Stimulated activated naive CD8-positive, alpha-beta T cell treated with anti-CD3 and anti-CD28 coated beads, Interleukin-15, Interleukin-2, amounts not matched to agents 100 ng/mL and 50 ng/mL, for 24 hours (primary cell): ENCODE measurements around the gene ELMO3.

ENCODE experiments used
- H3K27ac Mint-ChIP-seq: one replicate; pipeline ENCODE4 v1.8.0; 2021; ENCODE audit warnings: mild to moderate bottlenecking, mixed read lengths
- H3K27me3 Mint-ChIP-seq: one replicate; pipeline ENCODE4 v1.8.0; 2021; ENCODE audit warnings: mixed read lengths
- H3K36me3 Mint-ChIP-seq: one replicate; pipeline ENCODE4 v1.8.0; 2021; ENCODE audit warnings: low read depth, mixed read lengths
- H3K4me1 Mint-ChIP-seq: one replicate; pipeline ENCODE4 v1.8.0; 2021; ENCODE audit warnings: low read depth, mixed read lengths
- H3K4me3 Mint-ChIP-seq: one replicate; pipeline ENCODE4 v1.8.0; 2021; ENCODE audit warnings: mild to moderate bottlenecking, mixed read lengths
- H3K9me3 Mint-ChIP-seq: one replicate; pipeline ENCODE4 v1.8.0; 2021; ENCODE audit warnings: mixed read lengths

ELMO3 gene

GRCh38 chr16:67184453-67184994 is 14.4 kb upstream of the ELMO3 start:
- Mint-ChIP-seq H3K27me3 (peaks cover 12% of the 10 kb centered on the region), H3K9me3 (no peaks in the 10 kb centered on the region), H3K4me3 (peak overlapping the region; percentile 43), H3K4me1 (peaks cover 14% of the 10 kb centered on the region), H3K36me3 (no peaks in the 10 kb centered on the region), H3K27ac (no peak overlapping the region)

GRCh38 chr16:67184995-67185650 is 13.8 kb upstream of the ELMO3 start:
- Mint-ChIP-seq H3K9me3 (no peaks in the 10 kb centered on the region), H3K27ac (no peak overlapping the region), H3K4me3 (peak overlapping the region; percentile 77), H3K27me3 (peaks cover 12% of the 10 kb centered on the region), H3K4me1 (peaks cover 14% of the 10 kb centered on the region), H3K36me3 (no peaks in the 10 kb centered on the region)

GRCh38 chr16:67185651-67186134 is 13.2 kb upstream of the ELMO3 start:
- Mint-ChIP-seq H3K36me3 (no peaks in the 10 kb centered on the region), H3K9me3 (no peaks in the 10 kb centered on the region), H3K4me3 (peak overlapping the region; percentile 77), H3K27me3 (peaks cover 12% of the 10 kb centered on the region), H3K27ac (peak overlapping the region; percentile 8), H3K4me1 (peaks cover 14% of the 10 kb centered on the region)

- Mint-ChIP-seq H3K27me3 (peaks cover 12% of the 10 kb centered on the region), H3K27ac (no peak overlapping the region), H3K36me3 (no peaks in the 10 kb centered on the region), H3K9me3 (no peaks in the 10 kb centered on the region), H3K4me1 (peaks cover 18% of the 10 kb centered on the region), H3K4me3 (no peak overlapping the region)
Observed at GRCh38 chr16:67186550-67186950, 12.4 kb upstream of the ELMO3 start.

GRCh38 chr16:67187175-67187890 is 11.6 kb upstream of the ELMO3 start:
- Mint-ChIP-seq H3K4me3 (no peak overlapping the region), H3K27me3 (peaks cover 12% of the 10 kb centered on the region), H3K36me3 (no peaks in the 10 kb centered on the region), H3K9me3 (no peaks in the 10 kb centered on the region), H3K4me1 (peaks cover 22% of the 10 kb centered on the region), H3K27ac (no peak overlapping the region)

GRCh38 chr16:67188323-67188722 is 10.6 kb upstream of the ELMO3 start:
- peaks cover 8% of the 10 kb centered on the region for H3K36me3 Mint-ChIP-seq
- H3K4me3 Mint-ChIP-seq = no peak overlapping the region
- H3K27ac Mint-ChIP-seq = no peak overlapping the region
- H3K9me3 Mint-ChIP-seq = no peaks in the 10 kb centered on the region
- H3K4me1 Mint-ChIP-seq = peaks cover 29% of the 10 kb centered on the region
- peaks cover 12% of the 10 kb centered on the region for H3K27me3 Mint-ChIP-seq

GRCh38 chr16:67188798-67189197 is 10.1 kb upstream of the ELMO3 start:
- peaks cover 13% of the 10 kb centered on the region for H3K36me3 Mint-ChIP-seq
- H3K9me3 Mint-ChIP-seq = no peaks in the 10 kb centered on the region
- no peak overlapping the region for H3K4me3 Mint-ChIP-seq
- H3K4me1 Mint-ChIP-seq = peaks cover 34% of the 10 kb centered on the region
- peaks cover 12% of the 10 kb centered on the region for H3K27me3 Mint-ChIP-seq
- no peak overlapping the region for H3K27ac Mint-ChIP-seq

GRCh38 chr16:67190041-67190440 is 8.9 kb upstream of the ELMO3 start, which contains the start of gene EXOC3L1:
Gene EXOC3L1, minus strand, starts transcription at chr16:67190136. Its CDS starts 460 bp downstream, at chr16:67189676.
- no peaks in the 10 kb centered on the region for H3K9me3 Mint-ChIP-seq
- H3K36me3 Mint-ChIP-seq = peaks cover 21% of the 10 kb centered on the region
- no peak within 1 kb of the TSS for H3K27ac Mint-ChIP-seq
- peaks cover 40% of the 10 kb centered on the region for H3K4me1 Mint-ChIP-seq
- peaks cover 11% of the 10 kb centered on the region for H3K27me3 Mint-ChIP-seq
- no peak within 1 kb of the TSS for H3K4me3 Mint-ChIP-seq

GRCh38 chr16:67190448-67191399 is 8.2 kb upstream of the ELMO3 start:
- H3K27me3 Mint-ChIP-seq = peaks cover 4% of the 10 kb centered on the region
- H3K27ac Mint-ChIP-seq = peak overlapping the region; percentile 78
- no peaks in the 10 kb centered on the region for H3K9me3 Mint-ChIP-seq
- H3K36me3 Mint-ChIP-seq = peaks cover 27% of the 10 kb centered on the region
- H3K4me3 Mint-ChIP-seq = peak overlapping the region; percentile 93
- H3K4me1 Mint-ChIP-seq = peaks cover 37% of the 10 kb centered on the region

GRCh38 chr16:67191411-67191994 is 7.4 kb upstream of the ELMO3 start:
- Mint-ChIP-seq H3K27ac (peak overlapping the region; percentile 78), H3K4me1 (peaks cover 40% of the 10 kb centered on the region), H3K27me3 (peaks cover 4% of the 10 kb centered on the region), H3K36me3 (peaks cover 34% of the 10 kb centered on the region), H3K4me3 (peak overlapping the region; percentile 93), H3K9me3 (no peaks in the 10 kb centered on the region)

- Mint-ChIP-seq H3K4me1 (peaks cover 41% of the 10 kb centered on the region), H3K36me3 (peaks cover 41% of the 10 kb centered on the region), H3K9me3 (no peaks in the 10 kb centered on the region), H3K4me3 (peak within 1 kb of the TSS; percentile 93), H3K27ac (peak within 1 kb of the TSS; percentile 90), H3K27me3 (no peaks in the 10 kb centered on the region)
Observed at GRCh38 chr16:67191995-67192681, 6.8 kb upstream of the ELMO3 start, which contains the start of gene E2F4. Gene E2F4, plus strand, starts transcription at chr16:67192155. Its CDS starts 73 bp downstream, at chr16:67192228.

GRCh38 chr16:67192781-67193361 is 6.1 kb upstream of the ELMO3 start:
- no peaks in the 10 kb centered on the region for H3K27me3 Mint-ChIP-seq
- peaks cover 41% of the 10 kb centered on the region for H3K4me1 Mint-ChIP-seq
- no peaks in the 10 kb centered on the region for H3K9me3 Mint-ChIP-seq
- peaks cover 46% of the 10 kb centered on the region for H3K36me3 Mint-ChIP-seq
- peak overlapping the region; percentile 93 for H3K4me3 Mint-ChIP-seq
- H3K27ac Mint-ChIP-seq = peak overlapping the region; percentile 90

- Mint-ChIP-seq H3K27ac (peak overlapping the region; percentile 90), H3K36me3 (peaks cover 52% of the 10 kb centered on the region), H3K4me3 (peak overlapping the region; percentile 93), H3K4me1 (peaks cover 41% of the 10 kb centered on the region), H3K27me3 (no peaks in the 10 kb centered on the region), H3K9me3 (no peaks in the 10 kb centered on the region)
Observed at GRCh38 chr16:67193536-67193935, 5.4 kb upstream of the ELMO3 start.
